ENCODE results near the gene PDXP. TPM values are rescaled to one million over a fixed set of nuclear protein-coding genes. Genes with fewer than 3 reads are reported as not detected.

The PDXP gene
- total RNA-seq, 4 donors from 2014 or later: 10.3 to 28.7 (median 16.6) TPM

DNA sequence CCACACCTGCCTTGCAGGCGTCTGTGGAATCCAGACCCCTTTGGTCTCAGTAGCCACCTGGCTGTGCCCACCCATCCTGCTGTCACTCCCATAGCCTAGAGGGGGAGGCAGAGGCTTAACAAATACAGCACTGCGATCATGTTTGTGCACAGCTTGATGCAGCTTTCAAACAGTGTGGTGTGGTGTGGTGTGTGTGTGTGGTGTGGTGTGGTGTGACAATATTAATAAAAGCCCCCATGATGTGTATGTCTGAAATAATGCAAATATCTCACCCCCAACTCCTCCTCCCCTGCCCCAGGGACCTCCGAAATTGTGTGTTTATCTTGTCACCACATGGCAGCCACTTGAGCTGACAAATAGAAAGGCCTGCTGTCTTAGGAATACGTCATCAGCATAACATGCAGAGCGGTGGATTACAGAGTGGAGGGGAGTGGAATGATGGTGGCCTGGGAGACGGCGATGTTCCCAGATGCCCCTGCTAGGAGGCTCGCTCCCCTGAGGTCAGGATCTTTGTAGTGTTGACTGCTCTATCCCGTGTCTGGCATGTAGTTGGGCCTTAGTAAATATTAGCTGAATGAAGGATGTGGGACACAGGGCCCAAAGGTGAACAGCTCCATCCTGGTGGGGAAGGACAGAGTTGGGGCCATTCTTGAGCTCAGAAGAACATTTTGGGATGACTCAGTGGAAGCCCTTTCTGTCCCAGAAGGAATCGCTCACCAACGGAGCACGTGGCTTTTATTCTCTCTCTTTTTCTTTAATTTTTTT lies 2.8 kb downstream of the PDXP start:
- no peak for TF ChIP-seq POLR2A (IDR thresholded peaks at IDR 0.05)
- TF ChIP-seq, protein P1, sequence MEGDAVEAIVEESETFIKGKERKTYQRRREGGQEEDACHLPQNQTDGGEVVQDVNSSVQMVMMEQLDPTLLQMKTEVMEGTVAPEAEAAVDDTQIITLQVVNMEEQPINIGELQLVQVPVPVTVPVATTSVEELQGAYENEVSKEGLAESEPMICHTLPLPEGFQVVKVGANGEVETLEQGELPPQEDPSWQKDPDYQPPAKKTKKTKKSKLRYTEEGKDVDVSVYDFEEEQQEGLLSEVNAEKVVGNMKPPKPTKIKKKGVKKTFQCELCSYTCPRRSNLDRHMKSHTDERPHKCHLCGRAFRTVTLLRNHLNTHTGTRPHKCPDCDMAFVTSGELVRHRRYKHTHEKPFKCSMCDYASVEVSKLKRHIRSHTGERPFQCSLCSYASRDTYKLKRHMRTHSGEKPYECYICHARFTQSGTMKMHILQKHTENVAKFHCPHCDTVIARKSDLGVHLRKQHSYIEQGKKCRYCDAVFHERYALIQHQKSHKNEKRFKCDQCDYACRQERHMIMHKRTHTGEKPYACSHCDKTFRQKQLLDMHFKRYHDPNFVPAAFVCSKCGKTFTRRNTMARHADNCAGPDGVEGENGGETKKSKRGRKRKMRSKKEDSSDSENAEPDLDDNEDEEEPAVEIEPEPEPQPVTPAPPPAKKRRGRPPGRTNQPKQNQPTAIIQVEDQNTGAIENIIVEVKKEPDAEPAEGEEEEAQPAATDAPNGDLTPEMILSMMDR (IDR thresholded peaks at IDR 0.05 in 4 of 5, conservative IDR thresholded peaks at IDR 0.05 in 1 of 5): peak in 4 of 5 experiments; percentile 38 to 53 (median 49)
- DNase-seq (no peak), ATAC-seq (peak in 1 of 2 donors; percentile 25)
- Histone ChIP-seq H3K9me3 (no peaks in the 10 kb centered on the region), H3K27ac (peak overlapping the region; percentile 58 to 75 (median 73)), H3K4me1 (peaks cover 38 to 48% of the 10 kb centered on the region in 2 donors), H3K27me3 (no peaks in the 10 kb centered on the region), H3K36me3 (no peaks in the 10 kb centered on the region), H3K4me3 (no peak overlapping the region)
- intact Hi-C loops (cut with DNase I; ENCODE audit: low total_unique reads) (no loop called here), in situ Hi-C loops (cut with MboI; ENCODE audit: low sequenced_read_pairs in 4 of 4) (no loop called here)

DNA sequence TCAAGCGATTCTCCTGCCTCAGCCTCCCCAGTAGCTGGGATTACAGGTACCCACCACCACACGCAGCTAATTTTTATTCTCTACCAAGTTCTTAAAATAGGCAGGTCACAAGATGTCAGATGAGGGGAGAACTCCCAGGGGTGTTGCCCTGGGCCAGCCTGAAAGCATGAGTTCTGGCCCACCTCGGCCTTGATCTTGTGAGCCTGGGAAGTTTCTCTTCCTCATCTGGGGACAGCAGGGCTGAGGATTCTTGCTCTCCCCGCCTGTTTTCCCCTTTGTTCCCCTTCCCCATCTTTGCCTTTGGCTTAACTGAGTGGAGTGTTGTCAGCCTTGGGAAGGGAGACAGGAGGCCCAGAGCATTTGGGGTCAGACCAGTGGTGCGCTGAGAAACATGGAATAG lies 3.5 kb downstream of the PDXP start:
- Histone ChIP-seq H3K4me1 (peaks cover 38 to 48% of the 10 kb centered on the region in 2 donors), H3K36me3 (no peaks in the 10 kb centered on the region), H3K27me3 (no peaks in the 10 kb centered on the region), H3K27ac (peak overlapping the region; percentile 58 to 75 (median 73)), H3K4me3 (no peak overlapping the region), H3K9me3 (no peaks in the 10 kb centered on the region)
- in situ Hi-C loops (cut with MboI; ENCODE audit: low sequenced_read_pairs in 4 of 4): no loop called here
- DNase-seq (no peak), ATAC-seq (no peak)
- intact Hi-C loops (cut with DNase I; ENCODE audit: low total_unique reads): no loop called here
- TF ChIP-seq POLR2A (IDR thresholded peaks at IDR 0.05): no peak
- TF ChIP-seq, protein P1 (IDR thresholded peaks at IDR 0.05 in 4 of 5, conservative IDR thresholded peaks at IDR 0.05 in 1 of 5): no peak

DNA sequence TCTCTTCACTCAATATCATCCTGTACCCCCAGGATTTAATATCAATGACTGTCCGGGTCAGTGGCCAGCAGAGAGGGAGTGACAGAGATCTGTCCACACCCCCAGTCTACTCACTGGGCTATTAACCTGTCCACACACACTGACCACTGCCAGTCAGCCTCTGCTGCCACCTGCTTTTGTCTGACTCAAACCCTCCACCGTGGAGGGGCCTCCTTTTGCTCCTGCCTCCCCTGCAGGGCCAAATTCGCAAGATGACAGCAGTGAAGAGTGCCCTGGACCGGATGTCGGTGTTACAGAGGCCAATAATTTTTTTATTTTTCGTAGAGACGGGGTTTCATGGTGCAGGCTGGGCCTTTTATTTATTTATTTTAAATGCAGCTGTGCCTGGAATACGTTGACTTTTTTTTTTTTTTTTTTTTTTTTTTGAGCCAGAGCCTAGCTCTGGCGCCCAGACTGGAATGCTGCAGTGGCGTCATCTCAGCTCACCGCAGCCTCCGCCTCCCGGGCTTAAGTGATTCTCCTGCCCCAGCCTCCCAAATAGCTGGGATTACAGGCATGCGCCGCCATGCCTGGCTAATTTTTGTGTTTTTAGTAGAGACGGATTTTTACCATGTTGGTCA lies 5.1 kb downstream of the PDXP start:
- H3K4me1 ChIP-seq: peaks cover 32 to 46% of the 10 kb centered on the region in 2 donors
- peak in 1 of 2 donors; percentile 8 for ATAC-seq
- intact Hi-C loops (cut with DNase I; ENCODE audit: low total_unique reads) (no loop called here), in situ Hi-C loops (cut with MboI; ENCODE audit: low sequenced_read_pairs in 4 of 4) (no loop called here)
- H3K36me3 ChIP-seq: no peaks in the 10 kb centered on the region
- no peaks in the 10 kb centered on the region for H3K9me3 ChIP-seq
- H3K4me3 ChIP-seq: no peak overlapping the region
- H3K27ac ChIP-seq: peak overlapping the region in 2 of 4 donors; percentile 55 to 58
- TF ChIP-seq POLR2A (IDR thresholded peaks at IDR 0.05): no peak
- TF ChIP-seq, protein P1 (IDR thresholded peaks at IDR 0.05 in 4 of 5, conservative IDR thresholded peaks at IDR 0.05 in 1 of 5): no peak
- no peaks in the 10 kb centered on the region for H3K27me3 ChIP-seq
- no peak for DNase-seq

DNA sequence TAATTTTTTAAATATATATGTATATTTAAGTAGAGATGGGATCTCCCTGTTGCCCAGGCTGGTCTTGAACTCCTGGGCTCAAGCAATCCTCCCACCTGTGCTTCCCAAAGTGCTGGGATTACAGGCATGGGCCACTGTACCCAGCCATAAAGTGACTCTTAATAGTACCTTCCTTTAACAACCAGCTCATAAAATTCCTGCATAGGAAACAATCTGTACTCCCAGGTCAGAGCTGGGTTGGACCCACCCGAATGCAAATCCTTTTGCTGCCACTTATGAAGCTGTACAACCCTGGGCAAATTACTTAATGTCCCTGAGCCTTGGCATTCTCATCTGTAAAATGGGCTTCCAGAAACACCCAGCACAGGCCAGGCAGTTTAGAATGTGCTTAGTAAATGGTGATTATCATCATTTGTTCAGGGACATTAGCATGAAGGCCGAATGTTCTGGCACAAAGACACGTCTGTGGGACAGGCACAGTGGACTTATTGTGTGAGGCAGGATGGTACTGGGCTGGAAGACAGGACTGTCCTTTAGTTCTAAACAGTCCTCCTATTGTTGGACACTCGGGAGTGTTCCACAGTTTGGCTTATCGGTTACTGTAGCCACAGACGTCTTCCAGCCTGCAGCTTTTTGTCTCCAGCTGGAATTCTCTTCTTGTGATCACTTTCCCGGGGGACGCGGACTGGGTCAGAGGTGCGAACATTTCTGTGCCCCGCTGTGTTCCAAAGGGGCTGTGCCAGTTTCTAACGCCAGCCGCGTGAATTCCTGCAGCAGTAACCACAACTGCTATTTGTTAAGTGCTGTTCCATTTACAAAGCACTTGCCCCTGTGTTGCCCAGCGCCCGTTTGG lies 6.0 kb downstream of the PDXP start:
- H3K36me3 ChIP-seq: no peaks in the 10 kb centered on the region
- H3K27me3 ChIP-seq: no peaks in the 10 kb centered on the region
- intact Hi-C loops (cut with DNase I; ENCODE audit: low total_unique reads): no loop called here
- no peak for ATAC-seq
- peak overlapping the region in 1 of 4 donors; percentile 55 for H3K27ac ChIP-seq
- DNase-seq: no peak
- in situ Hi-C loops (cut with MboI; ENCODE audit: low sequenced_read_pairs in 4 of 4): no loop called here
- H3K4me1 ChIP-seq: peaks cover 31 to 42% of the 10 kb centered on the region in 2 donors
- TF ChIP-seq, protein P1 (IDR thresholded peaks at IDR 0.05 in 4 of 5, conservative IDR thresholded peaks at IDR 0.05 in 1 of 5): no peak
- TF ChIP-seq POLR2A (IDR thresholded peaks at IDR 0.05): no peak
- no peak overlapping the region for H3K4me3 ChIP-seq
- H3K9me3 ChIP-seq: no peaks in the 10 kb centered on the region
